ENCODE data around the gene MARCHF3. TPM values are rescaled to one million over a fixed set of nuclear protein-coding genes. Genes with fewer than 3 reads are reported as not detected.

MARCHF3 gene
- total and polyA plus RNA-seq, 10 of the 15 experiments (the other 5 are each of a cell fraction or from before 2014, with no cell fraction given), result 3.6 to 24.1 (median 11.3) TPM

DNA sequence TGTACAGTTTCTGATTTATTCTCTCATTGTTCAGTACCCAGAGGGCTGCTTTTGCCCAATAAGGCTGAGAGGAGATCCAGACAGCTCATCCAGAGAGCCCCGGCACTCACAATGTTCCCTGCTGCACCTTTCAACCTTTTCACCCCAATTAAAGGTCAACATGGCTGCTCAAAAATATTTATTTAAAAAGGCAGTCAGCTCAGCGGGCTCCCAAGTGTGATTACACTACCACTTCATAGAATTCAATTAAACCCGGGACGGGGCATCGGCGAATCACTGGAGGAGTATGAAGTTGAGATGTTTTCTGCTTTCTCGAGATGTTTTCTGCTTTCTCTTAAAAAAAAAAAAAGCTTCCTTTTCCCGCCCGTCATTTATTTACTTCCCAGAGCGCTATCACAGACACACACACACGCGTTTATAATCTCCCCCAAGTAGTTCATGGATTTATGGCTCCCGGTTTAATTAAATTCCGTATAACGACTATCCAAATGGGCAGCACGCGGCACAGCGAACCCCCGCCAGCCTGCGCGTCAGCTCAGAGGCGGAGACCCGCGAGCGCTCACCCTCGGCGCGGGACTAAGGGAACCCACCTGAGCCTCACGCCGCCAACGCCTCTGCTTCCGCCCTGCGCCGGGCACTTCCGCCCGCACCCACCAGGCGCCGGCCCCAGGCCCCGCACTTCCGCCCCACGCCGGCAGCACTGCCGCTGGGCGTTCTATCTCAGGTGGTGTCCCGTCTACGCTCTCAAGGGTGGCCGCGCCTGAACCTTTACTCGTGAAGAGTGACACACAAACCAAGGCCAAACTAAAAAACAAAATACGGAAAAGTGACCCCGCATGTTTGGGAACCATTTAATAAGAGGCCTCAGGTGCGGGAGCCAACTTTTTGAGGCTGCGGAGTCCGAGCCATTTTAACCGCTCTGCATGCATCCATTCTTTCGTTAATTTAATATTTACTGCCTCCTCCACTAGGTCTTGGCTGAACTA is 42.8 kb upstream of the MARCHF3 start, which contains the start of gene C5orf63:
Gene C5orf63 (minus strand): TSS at position 642 of the 986 bp plus-strand sequence. CDS start 14,507 bp downstream, outside the sequence.
- CTCF ChIA-PET, result interaction anchor here (0.5 to 2.0 kb wide), 7 partner anchors 9 to 275 kb away, joined by 3 to 7 read pairs (median 4); no protein-coding TSS in a partner anchor
- WGBS (ENCODE audit: insufficient coverage, insufficient replicate concordance, low lambda C conversion rate, missing lambda C conversion rate), result 46% methylated on average over 56 of the region's 56 CpGs
- POLR2A ChIA-PET, result interaction anchor here (0.6 to 1.1 kb wide), 6 partner anchors 9 to 237 kb away, joined by 3 to 5 read pairs (median 3); no protein-coding TSS in a partner anchor
- Histone ChIP-seq H2AFZ (ENCODE audit: control insufficient read depth, low read depth, low read length) (peak within 1 kb of the TSS; percentile 94), H3K27ac (ENCODE audit: control insufficient read depth, insufficient read depth) (peak within 1 kb of the TSS; percentile 58), H4K20me1 (ENCODE audit: control insufficient read depth, insufficient read depth) (no peaks in the 10 kb centered on the region), H3K4me3 (peak within 1 kb of the TSS; percentile 77), H3K4me1 (ENCODE audit: control insufficient read depth, insufficient read depth, low read length) (no peaks in the 10 kb centered on the region), H3K27me3 (replicated peaks in 1 of 2; ENCODE audit: control insufficient read depth in 2 of 2, insufficient read depth in 2 of 2, low read length in 1 of 2) (no peaks in the 10 kb centered on the region), H3K9ac (ENCODE audit: control insufficient read depth, insufficient read depth, low read length) (peak within 1 kb of the TSS; percentile 73), H3K9me3 (replicated peaks; ENCODE audit: control insufficient read depth, insufficient read depth, low read length) (no peaks in the 10 kb centered on the region), H3K4me2 (ENCODE audit: control insufficient read depth, insufficient read depth) (peak within 1 kb of the TSS; percentile 73), H3K79me2 (ENCODE audit: control insufficient read depth, insufficient read depth, low read length) (no peaks in the 10 kb centered on the region), H3K36me3 (ENCODE audit: control insufficient read depth in 2 of 2, insufficient read depth in 2 of 2, low read length in 1 of 2) (no peaks in the 10 kb centered on the region)
- in situ Hi-C loops (cut with MboI), result no loop called here
- DNase-seq (ENCODE audit: low read depth, low spot score) (peak; percentile 17), FAIRE-seq (peak; percentile 49), ATAC-seq (peak; percentile 97)
- intact Hi-C loops (cut with micrococcal nuclease; ENCODE audit: unreplicated experiment), result no loop called here
- SMC1A ChIA-PET (ENCODE audit: uncharacterized antibody, unreplicated experiment), result interaction anchor here (0.6 to 1.9 kb wide), 17 partner anchors 7 to 480 kb away, joined by 3 to 8 read pairs (median 4); no protein-coding TSS in a partner anchor
- BruUV-seq (replicated peaks), result TSS peak; percentile 78
- RAD21 ChIA-PET (ENCODE audit: unreplicated experiment), result interaction anchor here (0.7 to 2.0 kb wide), 10 partner anchors 9 to 295 kb away, joined by 3 to 13 read pairs (median 4); no protein-coding TSS in a partner anchor
- TF ChIP-seq CTCF (IDR thresholded peaks at IDR 0.05 in 2 of 3, conservative IDR thresholded peaks at IDR 0.05 in 1 of 3; ENCODE audit: control insufficient read depth in 2 of 3, extremely low read depth in 1 of 3, insufficient read depth in 1 of 3, low read depth in 3 of 3, low read length in 3 of 3), result 0 out of 6 replicates have a peak, but pooled peaks of 1 of the 3 experiments have one; percentile 12
- peak; percentile 80; the same call in 1 of the 2 replicates for TF ChIP-seq ELK1 (IDR thresholded peaks at IDR 0.05; ENCODE audit: low read depth, low read length)
- no peak for TF ChIP-seq ZZZ3 (IDR thresholded peaks at IDR 0.05; ENCODE audit: control insufficient read depth, insufficient read length, low read depth)
- peak; percentile 37 for TF ChIP-seq SMAD1 (IDR thresholded peaks at IDR 0.05; ENCODE audit: low read depth, partially characterized antibody)
- peak; percentile 43; the same call in 1 of the 2 replicates for TF ChIP-seq TCF3 (IDR thresholded peaks at IDR 0.05; ENCODE audit: borderline replicate concordance, insufficient read depth, low read depth, low read length)
- TF ChIP-seq CHD1 (IDR thresholded peaks at IDR 0.05; ENCODE audit: low read depth, low read length), result no peak
- TF ChIP-seq CBX3 (IDR thresholded peaks at IDR 0.05; ENCODE audit: borderline replicate concordance, low read depth), result no peak
- 0 out of 2 replicates have a peak, but pooled peaks have one; percentile 18 for TF ChIP-seq MTA3 (IDR thresholded peaks at IDR 0.05; ENCODE audit: borderline replicate concordance, low read length)
- no peak for TF ChIP-seq PAX8 (IDR thresholded peaks at IDR 0.05)
- TF ChIP-seq CBFB (IDR thresholded peaks at IDR 0.05; ENCODE audit: low read depth), result no peak
- peak; percentile 49; the same call in 1 of the 2 replicates for TF ChIP-seq ZNF384 (IDR thresholded peaks at IDR 0.05; ENCODE audit: borderline replicate concordance, low read depth, low read length)
- TF ChIP-seq IKZF1 (conservative IDR thresholded peaks at IDR 0.05), result peak; percentile 94
- TF ChIP-seq SUPT20H (IDR thresholded peaks at IDR 0.05; ENCODE audit: borderline replicate concordance, control insufficient read depth, low read depth, low read length), result no peak
- TF ChIP-seq RELA (IDR thresholded peaks at IDR 0.05; ENCODE audit: borderline replicate concordance, partially characterized antibody), result no peak
- TF ChIP-seq GABPA (IDR thresholded peaks at IDR 0.05; ENCODE audit: low read depth), result peak; percentile 86; the same call in 1 of the 2 replicates
- peak; percentile 31; the same call in 1 of the 2 replicates for TF ChIP-seq YY1 (IDR thresholded peaks at IDR 0.05; ENCODE audit: low read depth, low read length)

All from GM12878 (cell line).